Activated CD4-positive, alpha-beta memory T cell treated with anti-CD3 and anti-CD28 coated beads, Interleukin-2, amount 10 ng/mL, durations not matched to agents 7 days and 5 days (primary cell): ENCODE data around the gene PRR5L. TPM values are rescaled to one million over a fixed set of nuclear protein-coding genes. Genes with fewer than 3 reads are reported as not detected.

Experiments
- CTCF ChIA-PET: fragments of 350-600 bp; sonication (Branson Sonifier 250); formaldehyde crosslinking; loops from one replicate; lab custom pipeline; 2021; ENCODE audit warnings: antibody characterized with exemption, inconsistent platforms; lab: Charles Lee
- POLR2A ChIA-PET: fragments of 350-600 bp; sonication (Branson Sonifier 250); formaldehyde crosslinking; loops from one replicate; lab custom pipeline; 2021; ENCODE audit warnings: antibody characterized with exemption; lab: Charles Lee
- DNase-seq: peaks from one replicate; pipeline ENCODE4 v3.0.0-alpha.2; 2020
- H3K27ac Mint-ChIP-seq: one replicate; pipeline ENCODE4 v1.8.0; 2021; ENCODE audit warnings: mild to moderate bottlenecking, mixed read lengths
- H3K27me3 Mint-ChIP-seq: one replicate; pipeline ENCODE4 v1.8.0; 2021; ENCODE audit warnings: mixed read lengths
- H3K36me3 Mint-ChIP-seq: one replicate; pipeline ENCODE4 v1.8.0; 2021; ENCODE audit warnings: low read depth, mixed read lengths
- H3K4me1 Mint-ChIP-seq: one replicate; pipeline ENCODE4 v1.8.0; 2021; ENCODE audit warnings: mixed read lengths
- H3K4me3 Mint-ChIP-seq: one replicate; pipeline ENCODE4 v1.8.0; 2021; ENCODE audit warnings: mild to moderate bottlenecking, mixed read lengths
- H3K9me3 Mint-ChIP-seq: one replicate; pipeline ENCODE4 v1.8.0; 2021; ENCODE audit warnings: mixed read lengths
- total RNA-seq, 2 experiments: library from RNA; stranded (reverse); gene quantifications; one replicate each; pipeline ENCODE4 v1.2.3, GENCODE V29; 2021

PRR5L gene
- total RNA-seq, 2 experiments from 2014 or later, result 30.2 to 32.0 TPM

DNA sequence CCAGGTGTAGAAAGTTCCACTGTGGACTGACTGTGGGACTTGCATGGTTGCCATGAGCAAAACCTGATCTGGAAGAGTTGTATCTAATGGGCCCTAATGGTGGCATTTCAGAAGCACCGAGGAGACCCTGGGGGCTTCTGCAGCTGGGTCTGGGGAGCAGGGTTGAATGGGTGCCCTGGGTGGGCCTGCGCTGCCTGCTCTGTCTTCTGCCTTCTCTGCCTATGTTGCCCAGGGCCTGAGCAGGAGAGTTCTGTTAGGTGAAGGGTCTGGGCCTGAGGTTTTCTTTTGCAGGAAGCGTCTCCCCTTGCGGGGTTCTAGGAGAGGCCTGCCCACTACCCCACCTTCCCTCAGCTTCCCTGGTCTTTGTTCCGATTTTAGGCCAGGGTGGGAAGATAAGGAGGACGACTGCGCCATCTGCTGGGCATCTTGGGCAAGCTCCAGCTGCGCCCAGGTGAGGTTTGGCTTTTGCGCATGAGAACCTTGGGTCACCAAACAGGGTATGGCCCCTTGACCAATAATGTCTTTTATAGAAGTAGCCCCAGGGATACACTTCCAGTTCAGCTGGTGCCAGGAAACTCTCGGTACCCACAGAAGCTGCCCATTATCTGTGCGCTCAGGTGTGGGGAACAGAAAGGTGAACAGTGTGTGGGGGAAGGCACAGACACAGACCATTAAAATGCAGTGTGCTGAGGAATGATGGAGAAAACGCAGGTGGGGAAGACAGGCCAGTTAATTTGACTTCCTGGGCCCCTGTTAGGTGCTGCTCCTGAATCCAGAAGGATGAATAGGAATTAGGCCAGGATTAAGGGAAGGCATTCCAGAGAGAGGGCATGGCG is 30.1 kb upstream of the PRR5L start:
- no peak overlapping the region for H3K4me3 Mint-ChIP-seq
- H3K9me3 Mint-ChIP-seq, result no peaks in the 10 kb centered on the region
- peaks cover 1% of the 10 kb centered on the region for H3K4me1 Mint-ChIP-seq
- H3K27me3 Mint-ChIP-seq, result peaks cover 15% of the 10 kb centered on the region
- no peak overlapping the region for H3K27ac Mint-ChIP-seq
- peak; percentile 59 for DNase-seq
- CTCF ChIA-PET, result interaction anchor here (0.6 to 3.4 kb wide), 16 partner anchors 9 to 651 kb away, joined by 3 to 18 read pairs (median 5); no protein-coding TSS in a partner anchor
- no peaks in the 10 kb centered on the region for H3K36me3 Mint-ChIP-seq
- POLR2A ChIA-PET, result interaction anchor here (1.1 to 2.3 kb wide), 2 partner anchors 15 to 23 kb away, joined by 3 to 10 read pairs; partner anchors contain the start of gene COMMD9

DNA sequence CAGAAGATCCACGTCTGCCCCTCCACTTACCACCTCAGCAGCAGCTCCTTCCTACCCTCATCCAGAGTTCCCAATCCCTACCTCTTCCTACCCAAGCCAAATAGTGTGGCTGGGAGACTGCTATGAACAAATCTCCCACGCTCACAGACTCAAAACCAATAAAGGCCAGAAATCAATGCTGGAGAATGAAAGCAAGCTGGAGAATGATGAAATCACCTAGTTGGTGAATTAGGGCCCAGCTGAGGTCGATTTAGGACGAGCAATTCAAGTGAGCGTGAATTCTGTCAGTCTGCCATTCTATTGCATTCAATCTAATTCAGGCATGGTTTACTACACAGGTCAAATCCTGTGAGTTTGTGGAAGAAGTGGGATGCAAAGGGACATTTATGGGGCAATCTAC is 29.3 kb upstream of the PRR5L start:
- peaks cover 2% of the 10 kb centered on the region for H3K36me3 Mint-ChIP-seq
- H3K4me3 Mint-ChIP-seq, result no peak overlapping the region
- DNase-seq, result no peak
- H3K27ac Mint-ChIP-seq, result no peak overlapping the region
- H3K27me3 Mint-ChIP-seq, result peaks cover 15% of the 10 kb centered on the region
- H3K9me3 Mint-ChIP-seq, result no peaks in the 10 kb centered on the region
- CTCF ChIA-PET, result interaction anchor here (1.2 to 3.4 kb wide), 14 partner anchors 8 to 652 kb away, joined by 3 to 18 read pairs (median 8); no protein-coding TSS in a partner anchor
- POLR2A ChIA-PET, result interaction anchor here (1.1 to 2.3 kb wide), 3 partner anchors 15 to 647 kb away, joined by 3 to 10 read pairs (median 3); partner anchors contain the start of gene COMMD9
- peaks cover 4% of the 10 kb centered on the region for H3K4me1 Mint-ChIP-seq

DNA sequence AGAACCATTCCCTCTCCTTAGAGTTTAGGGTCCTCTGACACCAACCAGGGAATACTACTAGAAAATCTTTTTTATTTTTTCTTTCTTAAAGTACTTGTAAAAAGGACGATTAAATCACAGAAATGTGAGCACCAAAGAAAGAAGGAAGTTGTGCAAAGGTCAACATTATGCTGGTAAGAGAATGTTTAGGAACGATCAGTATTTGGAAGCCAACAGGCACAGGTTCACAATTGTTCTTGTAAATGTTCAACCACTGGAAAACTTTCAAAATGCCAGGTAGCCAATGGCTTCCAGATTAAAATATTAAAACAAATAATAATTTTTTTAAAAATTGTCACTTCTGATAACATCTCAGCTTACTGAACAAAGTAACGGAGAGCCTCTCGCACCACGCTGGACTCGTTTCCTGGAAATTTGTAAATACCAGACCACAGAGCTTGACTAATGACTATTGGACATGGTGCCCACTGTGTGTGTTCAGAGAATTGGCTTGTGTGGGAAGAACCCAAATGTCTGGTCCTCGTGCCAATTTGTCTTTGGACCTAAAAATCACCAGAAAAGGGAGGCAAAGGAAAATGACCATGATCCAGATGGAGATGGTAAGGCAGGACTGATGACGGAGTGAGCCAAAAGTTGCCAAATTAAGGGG is 27.6 kb upstream of the PRR5L start:
- no peak overlapping the region for H3K27ac Mint-ChIP-seq
- CTCF ChIA-PET, result interaction anchor here (1.0 to 3.4 kb wide), 5 partner anchors 10 to 447 kb away, joined by 3 to 18 read pairs (median 10); no protein-coding TSS in a partner anchor
- peaks cover 9% of the 10 kb centered on the region for H3K27me3 Mint-ChIP-seq
- H3K9me3 Mint-ChIP-seq, result no peaks in the 10 kb centered on the region
- no peak for DNase-seq
- no peak overlapping the region for H3K4me3 Mint-ChIP-seq
- peaks cover 12% of the 10 kb centered on the region for H3K4me1 Mint-ChIP-seq
- H3K36me3 Mint-ChIP-seq, result peaks cover 10% of the 10 kb centered on the region
- POLR2A ChIA-PET, result interaction anchor here (2.3 kb wide), 1 partner anchor 21 kb away, joined by 10 read pairs; the partner anchor contains the start of gene COMMD9

DNA sequence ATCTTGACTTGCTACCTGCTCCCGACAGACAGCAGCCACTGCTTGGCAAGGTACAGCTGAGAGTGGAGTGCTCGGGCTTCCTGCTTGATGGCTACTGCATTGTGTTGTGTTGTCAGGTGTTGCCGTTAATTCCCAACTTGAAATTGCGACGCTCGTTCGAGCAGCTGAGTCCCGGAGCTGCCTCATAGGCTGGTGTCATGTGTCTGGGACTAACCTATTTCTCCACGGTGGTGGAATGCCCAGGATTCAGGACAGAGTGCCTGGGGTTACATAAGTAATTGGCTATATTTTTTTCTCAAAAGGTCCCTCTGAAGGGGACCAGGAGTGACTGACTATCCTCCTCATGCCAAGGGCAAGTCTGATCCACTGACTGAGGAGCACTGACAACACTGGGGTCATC is 25.4 kb upstream of the PRR5L start:
- Mint-ChIP-seq H3K4me1 (peaks cover 12% of the 10 kb centered on the region), H3K27ac (no peak overlapping the region), H3K36me3 (peaks cover 16% of the 10 kb centered on the region), H3K9me3 (no peaks in the 10 kb centered on the region), H3K4me3 (no peak overlapping the region), H3K27me3 (peaks cover 3% of the 10 kb centered on the region)
- CTCF ChIA-PET, result no interaction called here
- no peak for DNase-seq
- POLR2A ChIA-PET, result no interaction called here

DNA sequence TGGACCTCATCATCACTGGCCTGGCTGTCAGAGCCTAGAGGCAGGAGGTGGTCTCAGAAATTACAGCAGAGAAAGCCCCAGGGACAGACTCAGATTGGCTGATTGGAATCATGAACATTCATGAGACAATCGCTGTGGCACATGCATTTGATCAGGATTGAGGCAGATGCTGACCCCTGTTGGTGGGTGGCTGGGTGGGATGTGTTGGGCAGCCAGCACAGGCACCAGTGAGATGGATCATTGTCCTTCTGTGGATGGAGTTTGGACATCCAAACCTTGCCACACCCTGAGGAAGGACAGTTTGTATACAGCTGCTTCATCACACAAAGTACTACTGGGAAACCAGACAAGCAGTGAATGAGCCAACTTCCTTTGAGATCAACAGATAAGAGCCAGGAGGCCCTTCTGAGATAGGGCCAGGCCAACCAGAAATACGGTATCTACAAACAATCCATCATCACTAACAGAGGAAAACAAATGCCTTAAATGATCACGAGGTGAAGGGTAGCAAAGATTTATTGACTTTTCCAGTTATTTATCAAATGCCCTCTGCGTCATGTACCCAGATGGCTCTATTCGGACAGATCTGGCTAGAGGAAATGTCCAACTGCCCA is 24.2 kb upstream of the PRR5L start:
- H3K4me1 Mint-ChIP-seq, result peaks cover 12% of the 10 kb centered on the region
- H3K9me3 Mint-ChIP-seq, result no peaks in the 10 kb centered on the region
- ChIA-PET POLR2A (no interaction called here), CTCF (interaction anchor here (1.0 kb wide), 1 partner anchor 8 kb away, joined by 3 read pairs; no protein-coding TSS in a partner anchor)
- no peak overlapping the region for H3K27ac Mint-ChIP-seq
- DNase-seq, result no peak
- H3K27me3 Mint-ChIP-seq, result peaks cover 3% of the 10 kb centered on the region
- peaks cover 16% of the 10 kb centered on the region for H3K36me3 Mint-ChIP-seq
- H3K4me3 Mint-ChIP-seq, result no peak overlapping the region

DNA sequence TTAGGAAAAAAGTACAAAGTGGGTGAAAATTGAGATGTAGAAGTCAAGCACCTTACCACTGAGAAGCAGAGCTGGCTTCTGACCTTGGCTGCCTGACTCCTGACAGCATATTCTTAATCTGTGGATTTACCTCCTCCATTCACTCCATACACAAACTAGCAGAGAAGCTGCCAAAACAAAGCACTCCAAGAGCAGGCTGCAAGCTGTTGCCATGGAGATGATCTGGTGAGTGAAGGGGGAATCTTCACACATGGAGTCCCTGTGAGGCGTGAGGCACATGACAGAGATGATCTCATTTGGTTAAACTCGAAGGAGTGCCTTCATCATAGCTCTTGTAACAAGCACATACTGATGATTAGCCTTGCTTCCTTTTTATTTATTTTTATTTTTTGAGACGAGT is 23.0 kb upstream of the PRR5L start:
- ChIA-PET CTCF (interaction anchor here (1.0 to 2.8 kb wide), 4 partner anchors 10 to 220 kb away, joined by 3 to 10 read pairs (median 3); no protein-coding TSS in a partner anchor), POLR2A (no interaction called here)
- Mint-ChIP-seq H3K4me3 (no peak overlapping the region), H3K27me3 (no peaks in the 10 kb centered on the region), H3K36me3 (peaks cover 16% of the 10 kb centered on the region), H3K9me3 (no peaks in the 10 kb centered on the region), H3K4me1 (peaks cover 11% of the 10 kb centered on the region), H3K27ac (no peak overlapping the region)
- no peak for DNase-seq

DNA sequence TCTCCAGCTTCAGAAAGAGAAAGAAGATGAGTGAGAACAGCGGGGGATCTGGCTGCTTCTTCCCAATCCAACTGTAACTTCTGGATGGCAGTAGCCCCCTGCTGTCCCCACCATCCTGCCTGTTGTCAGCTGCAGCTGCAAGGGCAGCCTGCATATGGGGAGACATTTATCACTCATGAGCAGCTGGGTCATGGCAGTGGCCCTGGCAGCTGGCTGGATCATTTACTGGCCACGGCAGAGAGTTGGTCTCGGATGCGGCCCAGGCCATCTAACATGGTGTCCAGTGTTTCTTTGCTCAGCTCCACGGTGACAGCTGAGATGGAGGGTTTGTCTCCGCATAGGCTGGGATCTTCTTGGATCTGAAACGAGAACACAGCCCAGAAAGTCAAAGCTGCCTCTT is 21.7 kb upstream of the PRR5L start:
- Mint-ChIP-seq H3K27me3 (no peaks in the 10 kb centered on the region), H3K27ac (no peak overlapping the region), H3K36me3 (peaks cover 16% of the 10 kb centered on the region), H3K4me1 (peaks cover 11% of the 10 kb centered on the region), H3K9me3 (no peaks in the 10 kb centered on the region), H3K4me3 (no peak overlapping the region)
- ChIA-PET POLR2A (no interaction called here), CTCF (interaction anchor here (1.2 to 2.8 kb wide), 4 partner anchors 8 to 219 kb away, joined by 3 to 10 read pairs (median 6); partner anchors contain the start of gene COMMD9)
- DNase-seq, result no peak

DNA sequence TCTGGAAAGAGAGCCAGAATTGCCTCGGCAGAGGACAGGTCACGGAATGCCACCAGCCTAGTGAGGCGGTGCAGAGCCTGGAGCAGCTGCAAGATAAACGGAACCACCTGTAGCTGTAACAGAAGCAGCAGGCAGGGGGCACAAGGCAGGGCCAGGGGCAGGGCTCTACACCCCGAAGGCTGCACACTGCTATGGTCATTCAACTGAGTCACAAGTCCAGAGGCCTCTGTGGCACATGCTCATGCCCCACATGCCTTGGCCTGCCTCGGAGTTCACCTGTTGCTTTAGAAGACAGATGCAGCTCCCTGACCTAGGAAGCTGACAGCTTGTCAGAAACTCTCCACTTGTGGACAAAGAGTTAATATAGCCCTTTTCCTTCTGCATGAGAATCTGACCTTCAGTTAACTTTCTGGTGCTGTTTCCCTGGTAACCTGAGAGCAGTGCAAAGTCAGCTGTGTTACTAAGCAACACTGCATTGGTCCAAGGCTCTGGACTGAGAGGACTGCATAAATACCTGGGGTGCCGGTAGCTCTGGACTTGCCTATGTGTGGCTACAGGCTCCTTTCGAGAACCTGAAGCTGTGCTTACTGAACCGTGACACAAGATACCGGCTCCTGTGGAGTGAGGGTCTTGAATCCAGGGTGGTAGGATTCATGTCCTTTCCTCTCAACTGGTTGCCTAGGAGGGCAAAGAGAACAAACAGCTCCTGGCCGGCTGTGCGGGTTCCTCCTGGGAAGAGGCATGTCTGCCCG is 17.4 kb upstream of the PRR5L start:
- peaks cover 4% of the 10 kb centered on the region for H3K36me3 Mint-ChIP-seq

DNA sequence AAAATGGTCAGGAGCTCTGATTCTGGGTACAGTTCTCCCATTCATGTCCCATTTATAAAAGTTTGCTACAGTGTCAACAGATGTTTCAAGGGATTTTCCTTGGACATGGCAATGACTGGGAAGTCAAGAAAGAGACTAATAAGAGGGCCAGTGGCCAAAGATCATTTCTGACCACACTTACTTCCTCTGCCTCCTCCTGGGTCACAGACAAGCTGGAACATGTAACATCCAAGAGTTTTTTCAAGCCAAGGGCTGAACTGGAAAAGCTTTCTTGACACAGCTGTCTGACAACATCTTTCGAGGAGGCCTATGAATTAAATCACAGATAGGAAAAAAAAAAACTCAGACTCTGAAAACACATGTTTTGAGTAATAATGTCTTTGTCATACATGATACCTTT is 15.6 kb upstream of the PRR5L start:
- no peaks in the 10 kb centered on the region for H3K9me3 Mint-ChIP-seq
- no peaks in the 10 kb centered on the region for H3K27me3 Mint-ChIP-seq
- H3K4me3 Mint-ChIP-seq, result no peak overlapping the region
- H3K27ac Mint-ChIP-seq, result no peak overlapping the region
- peaks cover 10% of the 10 kb centered on the region for H3K4me1 Mint-ChIP-seq
- DNase-seq, result no peak
- no peaks in the 10 kb centered on the region for H3K36me3 Mint-ChIP-seq
- CTCF ChIA-PET, result interaction anchor here (1.5 to 3.0 kb wide), 2 partner anchors 13 to 213 kb away, joined by 6 to 10 read pairs; no protein-coding TSS in a partner anchor
- POLR2A ChIA-PET, result interaction anchor here (0.7 kb wide), 1 partner anchor 241 kb away, joined by 3 read pairs; no protein-coding TSS in a partner anchor

More for the DNA sequence above, 17.4 kb upstream of the PRR5L start:
- POLR2A ChIA-PET, result interaction anchor here (1.0 kb wide), 1 partner anchor 10 kb away, joined by 3 read pairs; no protein-coding TSS in a partner anchor
- H3K4me3 Mint-ChIP-seq, result no peak overlapping the region
- H3K27ac Mint-ChIP-seq, result no peak overlapping the region
- no peak for DNase-seq
- H3K9me3 Mint-ChIP-seq, result no peaks in the 10 kb centered on the region
- CTCF ChIA-PET, result interaction anchor here (1.5 to 3.0 kb wide), 2 partner anchors 11 to 14 kb away, joined by 4 to 10 read pairs; no protein-coding TSS in a partner anchor
- H3K27me3 Mint-ChIP-seq, result no peaks in the 10 kb centered on the region
- peaks cover 3% of the 10 kb centered on the region for H3K4me1 Mint-ChIP-seq

DNA sequence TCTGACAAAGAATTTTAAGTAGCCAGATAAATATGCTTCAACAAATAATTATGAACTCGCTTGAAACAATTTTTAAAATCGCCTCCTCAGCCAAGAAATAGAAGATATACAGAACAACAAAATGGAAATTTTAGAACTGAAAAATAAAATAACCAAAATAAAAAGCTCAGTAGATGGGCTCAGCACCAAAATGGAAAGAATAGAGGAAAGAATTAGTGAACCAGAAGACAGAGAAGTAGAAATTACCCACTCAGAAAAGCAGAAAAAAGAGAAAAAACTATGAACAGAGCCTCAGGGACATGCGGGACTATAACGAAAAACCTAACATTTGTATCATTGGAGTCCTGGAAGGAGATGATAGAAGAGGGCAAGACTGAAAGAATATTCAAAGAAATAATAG is 14.2 kb upstream of the PRR5L start:
- ChIA-PET CTCF (interaction anchor here (1.5 kb wide), 1 partner anchor 211 kb away, joined by 6 read pairs; no protein-coding TSS in a partner anchor), POLR2A (interaction anchor here (1.2 kb wide), 1 partner anchor 16 kb away, joined by 3 read pairs; no protein-coding TSS in a partner anchor)
- no peaks in the 10 kb centered on the region for H3K27me3 Mint-ChIP-seq
- H3K36me3 Mint-ChIP-seq, result no peaks in the 10 kb centered on the region
- peaks cover 10% of the 10 kb centered on the region for H3K4me1 Mint-ChIP-seq
- H3K4me3 Mint-ChIP-seq, result no peak overlapping the region
- no peak for DNase-seq
- no peak overlapping the region for H3K27ac Mint-ChIP-seq
- no peaks in the 10 kb centered on the region for H3K9me3 Mint-ChIP-seq

DNA sequence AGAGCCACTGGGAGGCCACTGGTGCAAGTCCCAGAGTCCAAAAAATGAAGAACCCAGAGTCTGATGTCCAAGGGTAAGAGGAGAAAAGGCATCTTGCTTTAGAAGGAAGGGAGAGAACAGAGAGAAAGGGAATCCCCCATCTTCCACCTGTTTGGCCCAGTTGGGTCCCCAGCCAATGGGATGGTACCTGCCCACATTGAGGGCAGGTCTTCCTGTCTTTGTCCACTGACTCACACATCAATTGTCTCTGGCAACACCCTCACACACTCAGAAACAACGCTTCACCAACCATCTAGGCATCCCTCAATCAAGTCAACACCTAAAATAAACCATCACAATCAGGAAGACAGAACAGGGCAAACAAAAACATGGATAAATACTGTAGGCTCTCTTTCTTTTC is 13.2 kb upstream of the PRR5L start:
- Mint-ChIP-seq H3K27ac (no peak overlapping the region), H3K27me3 (no peaks in the 10 kb centered on the region), H3K9me3 (no peaks in the 10 kb centered on the region), H3K4me3 (no peak overlapping the region), H3K4me1 (peaks cover 13% of the 10 kb centered on the region), H3K36me3 (no peaks in the 10 kb centered on the region)
- no peak for DNase-seq
- CTCF ChIA-PET, result no interaction called here
- POLR2A ChIA-PET, result interaction anchor here (0.7 kb wide), 1 partner anchor 14 kb away, joined by 3 read pairs; no protein-coding TSS in a partner anchor
